Thyroid gland (tissue), 4 donors: Measurements from ENCODE around the gene CEP170B.

ENCODE experiments used
- POLR2A ChIP-seq, 2 donors: fragments of 450-650 bp; IDR thresholded peaks; one replicate each; pipeline ENCODE4 v1.6.1; 2017; ENCODE audit warnings: antibody characterized with exemption in 2 of 2, mild to moderate bottlenecking in 2 of 2, moderate library complexity in 1 of 2
- TF ChIP-seq, protein P1 (sequence below), 6 experiments: fragments of 200-600 bp in 3 of 6; fragments of 450-650 bp in 3 of 6; sonication (generic) in 3 of 6; IDR thresholded peaks; one replicate each; pipeline ENCODE4 v1.5.1; 2016 to 2019; ENCODE audit warnings: antibody characterized with exemption in 6 of 6, mild to moderate bottlenecking in 2 of 6, inconsistent platforms in 1 of 6, moderate library complexity in 1 of 6

- TF ChIP-seq, protein P1, sequence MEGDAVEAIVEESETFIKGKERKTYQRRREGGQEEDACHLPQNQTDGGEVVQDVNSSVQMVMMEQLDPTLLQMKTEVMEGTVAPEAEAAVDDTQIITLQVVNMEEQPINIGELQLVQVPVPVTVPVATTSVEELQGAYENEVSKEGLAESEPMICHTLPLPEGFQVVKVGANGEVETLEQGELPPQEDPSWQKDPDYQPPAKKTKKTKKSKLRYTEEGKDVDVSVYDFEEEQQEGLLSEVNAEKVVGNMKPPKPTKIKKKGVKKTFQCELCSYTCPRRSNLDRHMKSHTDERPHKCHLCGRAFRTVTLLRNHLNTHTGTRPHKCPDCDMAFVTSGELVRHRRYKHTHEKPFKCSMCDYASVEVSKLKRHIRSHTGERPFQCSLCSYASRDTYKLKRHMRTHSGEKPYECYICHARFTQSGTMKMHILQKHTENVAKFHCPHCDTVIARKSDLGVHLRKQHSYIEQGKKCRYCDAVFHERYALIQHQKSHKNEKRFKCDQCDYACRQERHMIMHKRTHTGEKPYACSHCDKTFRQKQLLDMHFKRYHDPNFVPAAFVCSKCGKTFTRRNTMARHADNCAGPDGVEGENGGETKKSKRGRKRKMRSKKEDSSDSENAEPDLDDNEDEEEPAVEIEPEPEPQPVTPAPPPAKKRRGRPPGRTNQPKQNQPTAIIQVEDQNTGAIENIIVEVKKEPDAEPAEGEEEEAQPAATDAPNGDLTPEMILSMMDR (IDR thresholded peaks at IDR 0.05): no peak
- no peak for TF ChIP-seq POLR2A (IDR thresholded peaks at IDR 0.05)
Measured at GRCh38 chr14:104860414-104860813, 4.7 kb upstream of the CEP170B start.
